Measurements from ENCODE around the gene OSBPL10.

- TF ChIP-seq CTCF (conservative IDR thresholded peaks at IDR 0.05 in 1 of 2, IDR thresholded peaks at IDR 0.05 in 1 of 2; ENCODE audit: low read depth in 1 of 2, low read length in 2 of 2) (no peak), EZH2 (IDR thresholded peaks at IDR 0.05; ENCODE audit: low read length, missing control alignments) (no peak)
Observed at GRCh38 chr3:31815631-31816440, 165.2 kb downstream of the OSBPL10 start.

Data from fibroblast of lung (primary cell).